HG03378 (cell line): ENCODE results near the gene ANGPTL7.
"Not testable (repeated sequence)": the region's sequence is repeated elsewhere in the genome, so short reads cannot be mapped to it uniquely, and the experiment has no call there.

ENCODE experiments used
- ATAC-seq: cut with Tn5 transposase; IDR thresholded peaks from one replicate; pipeline ENCODE4 v1.9.1; 2021; ENCODE audit warnings: mild to moderate bottlenecking, moderate library complexity; ENCODE audit not compliant: unreplicated experiment

The ANGPTL7 gene, protein sequence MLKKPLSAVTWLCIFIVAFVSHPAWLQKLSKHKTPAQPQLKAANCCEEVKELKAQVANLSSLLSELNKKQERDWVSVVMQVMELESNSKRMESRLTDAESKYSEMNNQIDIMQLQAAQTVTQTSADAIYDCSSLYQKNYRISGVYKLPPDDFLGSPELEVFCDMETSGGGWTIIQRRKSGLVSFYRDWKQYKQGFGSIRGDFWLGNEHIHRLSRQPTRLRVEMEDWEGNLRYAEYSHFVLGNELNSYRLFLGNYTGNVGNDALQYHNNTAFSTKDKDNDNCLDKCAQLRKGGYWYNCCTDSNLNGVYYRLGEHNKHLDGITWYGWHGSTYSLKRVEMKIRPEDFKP

DNA sequence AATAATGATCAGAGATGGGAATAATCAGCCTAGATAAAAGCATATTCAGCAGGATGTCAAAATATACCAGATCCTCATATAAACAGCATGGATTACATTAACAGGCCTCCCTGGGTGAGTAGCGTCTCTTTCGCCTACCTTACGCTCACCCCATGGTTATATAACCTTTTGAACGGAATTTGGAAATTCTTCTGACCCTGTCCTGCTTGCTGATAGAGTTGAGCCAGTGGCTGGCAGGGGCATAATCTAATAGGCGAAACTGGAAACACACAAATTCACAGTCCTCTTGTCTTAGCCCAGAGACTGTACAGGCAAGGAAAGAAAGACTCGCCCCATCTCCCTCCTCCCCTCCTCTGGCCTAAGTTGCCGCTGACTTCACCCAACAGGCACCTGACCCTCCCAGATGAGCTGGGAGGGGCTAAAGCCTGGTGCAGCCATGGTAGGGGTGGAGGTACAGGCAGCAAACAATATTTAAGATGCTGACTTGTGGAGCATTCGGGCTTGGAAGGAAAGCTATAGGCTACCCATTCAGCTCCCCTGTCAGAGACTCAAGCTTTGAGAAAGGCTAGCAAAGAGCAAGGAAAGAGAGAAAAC, at the start of gene ANGPTL7:
TSS of gene ANGPTL7 (plus strand) at position 498 of the 594 bp plus-strand sequence. CDS start 225 bp downstream, outside the sequence.
- no peak for ATAC-seq

DNA sequence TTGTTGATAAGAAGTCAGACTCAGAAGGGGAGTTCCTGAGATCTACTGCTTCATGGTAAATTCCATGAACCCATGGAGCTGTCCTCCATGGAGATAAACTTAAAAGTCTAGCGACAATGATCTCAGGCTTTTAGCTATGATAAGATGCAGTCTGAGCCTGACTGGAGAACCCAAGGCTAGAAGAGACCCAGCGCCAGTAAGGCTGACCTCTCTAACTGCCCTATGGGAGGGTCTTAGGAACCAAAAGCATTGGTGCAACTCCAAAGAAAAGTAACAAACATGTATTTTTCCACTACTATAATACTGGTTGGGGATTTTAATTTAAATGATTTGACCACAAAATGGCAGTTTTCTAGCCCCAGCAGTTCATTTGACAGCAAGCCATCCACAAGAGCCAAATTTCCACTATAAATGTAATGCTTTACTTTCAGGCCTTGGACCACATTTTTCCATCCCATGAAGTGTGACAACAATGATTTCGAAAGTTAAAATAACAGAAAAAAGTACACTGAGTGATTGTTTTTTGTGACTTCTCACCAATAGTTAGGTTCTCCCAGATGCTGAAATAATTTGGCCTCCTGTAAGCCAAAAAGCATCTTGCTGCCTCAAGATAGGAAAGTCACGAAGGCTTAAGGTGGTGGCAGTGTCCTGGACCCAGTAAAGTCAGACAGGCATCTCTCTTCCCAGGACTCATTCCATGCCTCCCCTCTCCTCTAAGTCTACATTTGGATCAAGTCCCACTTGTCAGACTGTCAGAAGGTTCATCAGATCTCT, 46.4 kb upstream of the ANGPTL7 start:
- ATAC-seq = no peak

DNA sequence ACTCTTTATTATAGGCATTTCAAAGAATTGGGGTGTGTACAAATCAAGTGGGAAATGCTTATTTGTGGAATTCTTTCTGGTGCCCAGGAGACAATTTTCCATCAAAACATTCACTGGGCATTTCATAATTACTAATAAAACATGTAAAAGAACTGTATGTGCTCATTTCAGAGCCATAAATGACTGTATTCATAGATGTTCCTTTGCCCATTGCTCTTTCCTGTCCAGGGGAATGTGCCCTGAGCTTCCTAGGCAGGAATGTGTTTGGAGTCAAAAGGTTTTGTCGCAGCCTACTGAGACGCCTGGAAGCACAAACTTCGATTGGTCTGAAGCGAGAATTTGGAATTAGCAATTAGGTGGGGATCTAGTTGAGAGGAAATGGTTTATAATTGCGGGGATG, 45.8 kb upstream of the ANGPTL7 start:
- no peak for ATAC-seq

DNA sequence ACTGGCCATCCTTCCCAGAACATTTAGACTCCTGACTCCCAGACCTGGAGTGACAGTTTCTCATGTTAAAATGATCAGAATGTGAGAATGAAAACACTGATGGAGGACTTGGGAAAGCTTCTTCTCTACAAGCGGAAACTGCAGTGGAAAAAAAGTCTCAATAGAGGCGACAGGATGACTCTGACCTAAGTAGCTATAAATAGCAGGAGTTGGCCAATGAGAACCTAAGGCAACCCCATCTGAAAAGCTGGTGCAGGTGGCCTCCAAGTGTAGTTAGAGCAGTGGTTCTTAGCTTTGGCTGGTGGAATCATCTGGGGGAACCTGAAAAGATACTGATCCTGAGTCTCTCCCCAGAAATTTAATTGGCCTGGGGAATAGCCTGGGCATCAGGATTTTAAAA, 45.2 kb upstream of the ANGPTL7 start:
- ATAC-seq = no peak

DNA sequence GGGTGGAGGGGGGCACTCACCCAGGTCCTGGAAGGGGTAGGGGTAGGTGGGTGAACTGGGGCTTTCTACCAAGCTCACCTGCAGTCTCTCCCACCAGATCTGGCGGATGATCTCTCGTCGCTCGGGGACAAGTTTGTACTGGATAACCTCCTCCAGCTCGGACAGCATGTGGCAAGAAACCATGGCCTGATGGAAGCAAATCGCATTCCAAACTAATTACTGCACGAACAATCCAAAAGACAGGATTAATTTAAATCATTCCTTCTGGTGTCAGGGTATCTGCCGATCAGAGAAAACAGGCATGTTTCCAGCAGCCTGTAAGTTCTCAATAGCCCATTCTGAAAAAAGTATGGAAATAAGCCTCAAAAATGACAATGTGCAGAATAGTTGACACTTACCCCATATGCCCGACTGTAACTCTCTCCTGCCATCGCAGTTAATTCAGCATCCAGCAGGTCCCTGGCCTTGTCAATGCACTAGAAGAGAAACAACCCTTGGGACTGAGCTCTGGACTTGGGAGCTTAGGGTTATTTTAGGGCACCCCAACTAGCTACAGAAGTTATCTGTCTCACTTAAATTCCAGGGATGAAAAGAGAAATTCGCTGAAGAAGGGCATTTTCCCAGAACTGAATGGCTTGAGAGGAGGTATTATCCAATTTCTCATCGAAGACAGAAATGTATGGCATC, 44.4 kb upstream of the ANGPTL7 start:
- ATAC-seq = no peak

DNA sequence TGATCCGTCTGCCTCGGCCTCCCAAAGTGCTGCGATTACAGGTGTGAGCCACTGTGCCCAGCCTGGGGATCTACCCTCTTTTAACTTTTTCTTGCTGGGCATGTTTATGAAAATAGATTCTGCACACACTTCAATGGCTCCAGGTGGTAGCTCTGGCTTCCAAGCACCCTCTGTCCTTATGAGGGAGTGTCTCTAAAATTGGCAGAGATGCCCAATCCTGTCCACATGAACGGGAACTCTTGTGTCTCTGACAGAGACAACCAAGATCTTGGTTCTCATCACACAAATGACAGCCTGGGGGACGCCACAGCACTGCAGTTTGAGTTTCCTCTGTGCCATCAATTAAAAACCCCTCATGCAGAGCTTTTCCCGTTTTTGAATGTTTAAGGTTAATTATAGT, 43.4 kb upstream of the ANGPTL7 start:
- ATAC-seq = no peak

DNA sequence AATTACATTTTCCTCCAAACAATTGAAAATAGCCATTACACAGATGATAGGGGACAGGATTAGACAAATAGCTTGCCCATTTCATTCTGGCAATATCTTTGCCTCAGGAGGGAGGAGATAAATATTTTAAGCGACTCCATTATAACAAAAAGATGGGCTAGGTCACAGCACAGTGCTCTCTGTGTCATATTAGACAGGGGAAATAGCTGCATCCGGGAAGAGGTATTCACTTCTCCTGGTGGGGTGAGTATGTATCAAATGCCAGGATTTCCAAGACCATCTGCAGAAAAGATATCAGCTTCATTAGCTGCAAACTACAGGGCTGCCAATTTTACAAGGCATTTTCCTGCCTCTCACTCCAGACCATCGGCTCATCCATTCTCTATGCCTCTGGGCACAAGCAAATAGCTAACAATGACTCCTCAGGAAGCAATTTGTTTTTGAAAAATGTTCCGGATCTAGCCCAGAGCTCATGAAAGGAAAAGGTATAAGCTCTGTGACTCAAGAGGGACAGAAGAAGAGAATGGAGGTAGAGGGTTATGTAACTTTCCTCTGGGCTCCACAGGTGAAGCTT, 41.9 kb upstream of the ANGPTL7 start:
- no peak for ATAC-seq

DNA sequence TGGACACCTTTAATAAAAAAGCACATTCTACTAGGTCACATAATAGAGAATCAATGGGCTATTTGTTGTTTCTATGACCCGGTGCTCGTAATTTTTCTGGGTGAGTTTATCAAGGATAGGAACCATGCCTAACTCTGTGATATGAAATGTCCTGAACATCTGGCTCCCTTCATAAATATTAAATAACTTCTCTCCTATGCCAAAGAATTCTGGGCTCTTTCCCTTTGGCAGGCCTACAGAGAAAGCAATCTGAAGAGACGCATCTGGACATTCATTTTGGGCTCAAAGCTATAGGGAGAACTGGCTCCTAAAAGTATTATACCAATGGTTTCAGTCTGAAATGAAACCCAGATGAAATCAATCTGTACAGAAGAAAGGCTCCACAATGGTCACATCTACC, 38.8 kb upstream of the ANGPTL7 start:
- ATAC-seq = no peak

DNA sequence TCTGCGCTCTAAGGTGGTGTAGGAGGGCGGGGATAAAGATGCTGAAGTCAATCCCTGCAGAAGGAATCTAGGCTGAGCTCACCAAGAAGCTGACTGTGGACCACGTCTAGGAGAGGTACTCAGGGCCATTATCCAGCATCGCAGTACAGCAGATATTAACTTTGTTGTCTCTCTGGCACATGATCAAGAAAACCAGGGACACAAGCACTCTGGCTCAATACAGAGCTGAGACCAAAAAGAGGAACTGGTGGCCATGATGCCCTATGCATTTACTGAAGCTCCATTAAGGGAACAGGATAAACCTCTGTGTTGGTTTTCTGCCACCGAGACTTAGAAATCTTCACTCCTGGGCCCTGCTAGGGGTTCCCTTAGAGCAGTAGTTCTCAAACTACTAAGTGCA, 38.0 kb upstream of the ANGPTL7 start:
- ATAC-seq = no peak

DNA sequence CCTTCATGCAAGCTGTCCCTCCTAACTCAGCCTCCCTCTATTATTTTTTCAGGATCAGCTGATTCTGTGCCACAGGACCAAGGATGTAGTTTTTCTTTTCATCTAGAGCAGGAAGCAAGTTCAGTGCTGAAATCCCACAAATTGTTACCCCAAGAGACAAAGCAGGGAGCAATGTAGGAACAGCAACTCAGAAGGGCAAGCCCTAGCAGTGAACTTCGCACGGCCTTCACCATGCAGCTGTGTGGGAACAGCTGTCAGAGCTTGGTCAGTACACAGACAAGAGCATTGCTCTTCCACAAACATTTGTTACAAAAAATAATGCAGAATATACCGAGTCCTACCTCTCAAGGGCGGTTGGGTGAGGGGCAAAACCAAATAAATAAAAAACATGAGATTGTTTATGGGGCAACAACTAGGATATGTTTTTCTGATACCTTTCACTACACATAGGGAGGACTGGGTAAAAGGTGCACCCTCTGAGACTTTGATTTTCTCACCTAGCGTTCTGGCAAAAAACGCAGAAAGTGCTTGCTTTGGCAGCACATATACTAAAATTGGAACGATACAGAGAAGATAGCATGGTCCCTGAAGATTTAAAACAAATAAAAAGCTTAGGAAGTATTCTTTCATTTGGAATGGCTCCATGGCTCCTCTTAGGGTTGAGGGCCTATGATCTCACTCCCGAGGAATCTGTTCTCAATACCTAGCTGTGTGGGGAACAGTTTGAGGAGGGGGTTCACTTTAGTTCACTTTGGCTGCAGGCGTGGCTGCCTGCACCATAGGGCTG, 37.1 kb upstream of the ANGPTL7 start:
- no peak for ATAC-seq

DNA sequence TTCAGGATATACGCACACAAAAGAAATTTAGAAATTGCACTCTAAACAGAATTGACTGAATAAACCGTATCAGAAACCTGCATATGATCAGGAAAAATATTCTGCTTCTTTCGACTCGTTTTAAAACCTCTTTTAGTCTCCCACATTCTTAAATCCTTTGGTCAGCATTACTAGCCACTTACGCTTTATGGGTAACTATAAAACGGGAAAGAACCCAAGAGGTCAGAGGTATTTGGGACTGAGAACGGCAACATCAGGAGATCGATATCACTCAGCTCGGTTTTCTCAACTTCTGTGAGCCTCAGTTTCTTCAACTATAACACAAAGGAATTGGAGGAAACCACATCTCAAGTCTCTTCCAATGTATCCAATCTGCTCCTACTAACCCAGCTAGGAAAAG, 36.4 kb upstream of the ANGPTL7 start:
- no peak for ATAC-seq

DNA sequence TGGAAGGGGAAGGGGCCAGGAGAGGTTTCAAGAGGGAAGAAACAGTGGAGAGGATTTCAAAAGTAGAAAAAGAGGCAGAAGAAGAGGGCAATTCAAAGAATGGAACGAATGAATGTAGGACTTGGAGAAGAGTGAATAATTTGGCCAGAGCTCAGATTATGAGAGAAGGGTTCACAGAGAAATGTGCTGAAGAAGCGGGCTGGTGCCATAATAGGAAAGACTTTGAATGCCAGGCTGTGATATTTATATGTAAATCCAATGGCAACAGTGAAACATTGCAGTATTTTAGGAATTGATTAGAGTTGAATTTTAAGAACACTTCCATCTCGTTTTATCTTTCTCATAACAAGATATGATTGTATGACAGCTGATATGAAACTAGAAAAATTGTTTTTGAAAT, 36.0 kb upstream of the ANGPTL7 start:
- no peak for ATAC-seq

DNA sequence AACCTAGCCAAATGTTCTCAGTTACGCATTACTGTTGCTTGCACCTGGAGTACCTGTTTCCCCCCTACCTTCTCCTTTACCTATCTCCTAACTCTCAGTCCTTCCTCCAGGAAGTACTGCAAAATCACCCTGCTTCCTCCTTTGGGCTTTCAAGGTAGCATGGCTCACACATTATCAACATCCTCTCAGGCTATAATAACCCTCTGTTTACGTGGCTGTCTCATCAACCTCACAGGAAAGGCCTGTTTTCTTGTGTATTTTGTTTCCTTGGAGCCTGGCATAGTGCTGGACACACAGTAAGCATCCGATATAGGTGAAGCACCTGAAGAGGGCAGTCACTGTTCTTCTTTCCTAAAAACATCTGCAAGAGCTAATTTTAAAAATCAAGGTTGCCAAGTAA, 32.7 kb upstream of the ANGPTL7 start:
- no peak for ATAC-seq

DNA sequence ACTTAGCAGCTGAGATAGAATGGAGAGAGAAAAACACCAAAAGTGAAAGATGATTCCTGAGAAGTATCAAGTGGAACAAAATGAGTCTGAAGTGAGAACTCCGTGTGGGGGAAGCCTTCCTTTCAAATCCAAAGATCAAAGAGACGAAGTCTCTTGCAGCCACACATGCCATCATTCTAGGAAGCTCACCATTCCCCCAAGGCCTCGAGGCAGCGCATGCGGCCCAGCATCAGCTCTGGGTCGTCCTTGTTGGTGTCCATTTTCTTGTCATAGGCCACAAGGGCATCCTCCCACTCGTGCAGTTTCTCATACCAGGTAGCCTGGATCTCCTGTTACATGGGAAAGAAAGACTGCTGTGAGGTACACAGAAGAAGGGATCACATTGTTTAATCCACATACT, 32.2 kb upstream of the ANGPTL7 start:
- no peak for ATAC-seq

DNA sequence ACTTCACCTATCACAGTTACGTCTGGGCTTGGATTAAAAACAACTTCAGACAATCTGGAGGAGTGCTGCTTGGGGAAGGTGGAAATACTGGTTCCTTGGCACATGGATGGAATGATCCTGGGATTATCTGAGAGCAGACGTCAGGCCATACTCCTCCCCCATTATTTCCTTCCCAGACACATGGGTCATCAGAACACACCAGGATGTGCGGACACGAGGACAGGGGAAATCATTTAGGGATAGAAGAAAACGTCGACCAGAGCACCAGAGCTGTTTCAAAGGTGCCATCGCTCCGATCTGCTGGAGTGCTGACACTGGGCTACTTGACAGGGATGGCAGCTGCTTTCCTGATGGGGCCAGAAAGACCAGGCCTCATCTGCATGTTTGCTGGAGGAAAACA, 31.8 kb upstream of the ANGPTL7 start:
- no peak for ATAC-seq

DNA sequence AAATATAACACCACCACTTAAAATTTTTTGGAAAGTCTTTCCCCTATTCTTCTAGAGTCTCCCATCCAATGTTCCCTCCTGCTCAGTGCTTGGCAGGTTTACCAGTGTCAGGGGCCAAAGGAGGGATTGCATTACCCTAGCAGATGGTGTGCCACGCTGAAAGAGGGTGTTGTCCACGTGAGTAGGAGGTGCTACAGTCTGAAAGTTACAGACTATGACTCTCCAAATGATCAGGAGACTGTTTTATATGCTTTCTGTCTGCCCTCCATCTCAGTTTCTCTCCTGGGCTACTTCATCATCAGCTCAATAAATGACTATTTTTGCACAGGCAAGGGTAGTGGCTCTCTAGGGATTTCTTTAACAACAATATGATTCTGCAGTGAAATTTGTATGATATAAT, 31.3 kb upstream of the ANGPTL7 start:
- ATAC-seq = no peak

DNA sequence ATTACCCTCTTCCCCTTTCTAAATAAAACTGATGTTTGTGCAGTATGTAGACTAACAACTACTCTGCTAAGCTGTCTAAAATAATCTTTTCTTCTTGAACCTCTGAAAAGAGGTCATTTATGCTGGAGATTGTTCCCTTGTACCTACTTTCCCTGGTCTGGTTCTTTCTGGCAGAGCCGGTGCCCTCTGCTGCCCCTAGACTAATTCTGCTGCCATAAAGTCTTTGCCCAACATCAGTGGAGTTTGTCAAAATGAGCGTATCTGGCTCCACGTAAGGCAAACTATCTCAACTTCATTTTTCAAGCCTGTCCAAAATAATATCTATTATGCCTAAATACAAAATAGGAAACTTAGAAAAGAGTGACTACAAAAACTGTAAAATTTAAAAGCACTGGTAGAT, 30.9 kb upstream of the ANGPTL7 start:
- no peak for ATAC-seq

DNA sequence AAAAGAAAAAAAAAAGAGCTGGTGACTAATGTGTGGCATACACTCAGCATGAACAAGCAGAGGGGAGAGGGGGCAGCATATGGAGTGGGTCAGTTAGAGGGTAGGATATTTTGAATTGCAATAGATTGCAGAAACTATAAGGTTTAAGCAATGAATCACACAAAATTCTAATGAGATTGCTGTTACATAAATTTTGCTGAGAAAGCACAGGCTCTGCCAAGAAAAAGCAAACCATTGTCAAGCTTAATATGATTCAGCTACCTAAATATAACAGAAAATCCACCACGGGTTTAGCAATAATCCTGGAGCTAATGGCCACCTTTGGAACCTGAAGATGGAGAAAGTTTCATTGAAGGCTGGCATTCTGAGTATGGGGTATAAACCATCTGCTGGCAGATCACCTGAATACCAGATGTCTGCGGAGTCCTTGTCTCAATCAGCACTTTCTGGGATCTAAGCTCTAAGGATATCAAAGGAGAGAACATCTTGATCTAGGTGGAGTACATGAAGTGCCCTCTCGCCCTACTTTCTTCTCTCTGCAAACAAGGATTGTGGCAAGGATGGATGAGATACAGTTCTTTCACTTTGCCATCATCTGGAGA, 30.3 kb upstream of the ANGPTL7 start:
- ATAC-seq = no peak

DNA sequence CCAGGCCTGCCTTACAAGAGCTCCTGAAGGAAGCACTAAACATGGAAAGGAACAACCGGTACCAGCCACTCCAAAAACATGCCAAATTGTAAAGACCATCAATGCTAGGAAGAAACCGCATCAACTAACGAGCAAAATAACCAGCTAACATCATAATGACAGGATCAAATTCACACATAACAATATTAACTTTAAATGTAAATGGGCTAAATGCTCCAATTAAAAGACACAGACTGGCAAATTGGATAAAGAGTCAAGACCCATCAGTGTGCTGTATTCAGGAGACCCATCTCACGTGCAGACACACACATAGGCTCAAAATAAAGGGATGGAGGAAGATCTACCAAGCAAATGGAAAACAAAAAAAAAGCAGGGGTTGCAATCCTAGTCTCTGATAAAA, 26.4 kb upstream of the ANGPTL7 start:
- not testable (repeated sequence) for ATAC-seq

DNA sequence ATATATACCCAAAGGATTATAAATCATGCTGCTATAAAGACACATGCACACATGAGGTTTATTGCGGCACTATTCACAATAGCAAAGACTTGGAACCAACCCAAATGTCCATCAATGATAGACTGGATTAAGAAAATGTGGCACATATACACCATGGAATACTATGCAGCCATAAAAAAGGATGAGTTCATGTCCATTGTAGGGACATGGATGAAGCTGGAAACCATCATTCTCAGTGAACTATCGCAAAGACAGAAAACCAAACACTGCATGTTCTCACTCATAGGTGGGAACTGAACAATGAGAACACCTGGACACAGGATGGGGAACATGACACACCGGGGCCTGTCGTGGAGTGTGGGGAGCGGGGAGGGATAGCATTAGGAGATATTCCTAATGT, 22.4 kb upstream of the ANGPTL7 start:
- not testable (repeated sequence) for ATAC-seq
